ENCODE data around the gene REXO1. TPM values are rescaled to one million over a fixed set of nuclear protein-coding genes. Genes with fewer than 3 reads are reported as not detected.

Gene REXO1
- polyA plus RNA-seq, 12 donors = 14.7 to 39.3 (median 17.3) TPM; not detected in 1

- DNase-seq = no peak
Observed at GRCh38 chr19:1849886-1850398, 1.7 kb upstream of the REXO1 start.

- DNase-seq = no peak
Observed at GRCh38 chr19:1849132-1849474, 820 bp upstream of the REXO1 start.

- DNase-seq = no peak
Observed at GRCh38 chr19:1847684-1848398, 442 bp downstream of the REXO1 start.

- no peak for DNase-seq
Observed at GRCh38 chr19:1847348-1847683, 967 bp downstream of the REXO1 start.

GRCh38 chr19:1846517-1847204, 1.6 kb downstream of the REXO1 start:
- DNase-seq = no peak

- no peak for DNase-seq
Observed at GRCh38 chr19:1845642-1846041, 2.6 kb downstream of the REXO1 start.

- no peak for DNase-seq
Observed at GRCh38 chr19:1845125-1845515, 3.2 kb downstream of the REXO1 start.

- DNase-seq = no peak
Observed at GRCh38 chr19:1844513-1845124, 3.7 kb downstream of the REXO1 start.

- DNase-seq = no peak
Observed at GRCh38 chr19:1843646-1844394, 4.5 kb downstream of the REXO1 start.

- DNase-seq = no peak
Observed at GRCh38 chr19:1843116-1843515, 5.2 kb downstream of the REXO1 start.

GRCh38 chr19:1841209-1841924, 6.9 kb downstream of the REXO1 start:
- DNase-seq = no peak

- DNase-seq = no peak
Observed at GRCh38 chr19:1840541-1841115, 7.7 kb downstream of the REXO1 start.

GRCh38 chr19:1839658-1840540, 8.4 kb downstream of the REXO1 start:
- DNase-seq = no peak

- no peak for DNase-seq
Observed at GRCh38 chr19:1837625-1838105, 10.6 kb downstream of the REXO1 start.

GRCh38 chr19:1837222-1837565, 11.1 kb downstream of the REXO1 start:
- no peak for DNase-seq

- no peak for DNase-seq
Observed at GRCh38 chr19:1836458-1837221, 11.6 kb downstream of the REXO1 start.

GRCh38 chr19:1833540-1833939, 14.7 kb downstream of the REXO1 start:
- DNase-seq = no peak

- no peak for DNase-seq
Observed at GRCh38 chr19:1832046-1832663, 16.1 kb downstream of the REXO1 start.

- no peak for DNase-seq
Observed at GRCh38 chr19:1830978-1831377, 17.3 kb downstream of the REXO1 start.
